GM12878 (cell line): ENCODE measurements around the gene PIP4K2A. TPM values are rescaled to one million over a fixed set of nuclear protein-coding genes. Genes with fewer than 3 reads are reported as not detected.

Source experiments
- ATAC-seq: fragments of 200-7000 bp; cut with Tn5 transposase; 3 replicates; pipeline ENCODE4 v1.9.1; 2020; ENCODE audit warnings: mild to moderate bottlenecking, moderate library complexity
- BruUV-seq: library from RNA; stranded (reverse); fragments of 400-500 nt; replicated peaks from 2 replicates; lab custom pipeline; 2021; lab: Mats Ljungman, UMichigan
- CTCF ChIA-PET: fragments of 300-600 bp; sonication (Branson Sonifier 250); formaldehyde crosslinking; extraction: SDS; loops from one replicate; lab custom pipeline; 2021; ENCODE audit warnings: inconsistent platforms; lab: Yijun Ruan, JAX
- POLR2A ChIA-PET: fragments of 350-600 bp; formaldehyde crosslinking; extraction: SDS; loops from one replicate; lab custom pipeline; 2021; ENCODE audit warnings: inconsistent platforms; lab: Charles Lee
- RAD21 ChIA-PET: fragments of 300-600 bp; sonication (Branson Sonifier 250); formaldehyde crosslinking; loops from one replicate; lab custom pipeline; 2023; ENCODE audit warnings: antibody characterized with exemption; ENCODE audit not compliant: unreplicated experiment; lab: Charles Lee
- SMC1A ChIA-PET: fragments of 300-600 bp; sonication (Branson Sonifier 250); formaldehyde crosslinking; loops from one replicate; lab custom pipeline; 2023; ENCODE audit not compliant: unreplicated experiment, uncharacterized antibody; lab: Charles Lee
- DNase-seq: peaks from one replicate; pipeline ENCODE4 v3.0.0-alpha.2; 2011; ENCODE audit warnings: low read depth, low spot score
- FAIRE-seq: peaks from 3 replicates; lab custom pipeline; 2011; peaks lifted over from hg19 to GRCh38; lab: Jason Lieb, UNC
- H2AFZ ChIP-seq: 2 replicates; pipeline ENCODE4 v1.6.0; 2011; ENCODE audit warnings: low read depth, low read length, control low read depth; ENCODE audit not compliant: control insufficient read depth
- H3K27ac ChIP-seq: 2 replicates; pipeline ENCODE4 v1.5.1; 2011; ENCODE audit warnings: control low read depth; ENCODE audit not compliant: control insufficient read depth, insufficient read depth
- H3K27me3 ChIP-seq, 2 experiments: replicated peaks in 1 of 2; 2 replicates each; pipeline versions ENCODE4 v1.6.0 to v1.6.1; 2011; ENCODE audit warnings: low read length in 1 of 2; ENCODE audit not compliant: control insufficient read depth in 2 of 2, insufficient read depth in 2 of 2
- H3K36me3 ChIP-seq, 2 experiments: 2 replicates each; pipeline ENCODE4 v1.5.1; 2011; ENCODE audit warnings: low read length in 1 of 2; ENCODE audit not compliant: control insufficient read depth in 2 of 2, insufficient read depth in 2 of 2
- H3K4me1 ChIP-seq: 2 replicates; pipeline ENCODE4 v1.6.1; 2011; ENCODE audit warnings: mild to moderate bottlenecking, low read length, moderate library complexity, mixed read lengths; ENCODE audit not compliant: control insufficient read depth, insufficient read depth
- H3K4me2 ChIP-seq: 2 replicates; pipeline ENCODE4 v1.6.0; 2011; ENCODE audit warnings: control low read depth; ENCODE audit not compliant: control insufficient read depth, insufficient read depth
- H3K4me3 ChIP-seq: fragments of 200-600 bp; sonication (generic); 2 replicates; pipeline ENCODE4 v1.5.1; 2016
- H3K79me2 ChIP-seq: 2 replicates; pipeline ENCODE4 v1.6.0; 2011; ENCODE audit warnings: low read length; ENCODE audit not compliant: control insufficient read depth, insufficient read depth
- H3K9ac ChIP-seq: 2 replicates; pipeline ENCODE4 v1.8.0; 2011; ENCODE audit warnings: low read length, control low read depth, mixed read lengths; ENCODE audit not compliant: control insufficient read depth, insufficient read depth
- H3K9me3 ChIP-seq: replicated peaks from 3 replicates; pipeline ENCODE4 v1.5.1; 2011; ENCODE audit warnings: mild to moderate bottlenecking, low read length; ENCODE audit not compliant: control insufficient read depth, insufficient read depth
- H4K20me1 ChIP-seq: 2 replicates; pipeline ENCODE4 v1.6.0; 2011; ENCODE audit not compliant: control insufficient read depth, insufficient read depth
- FOXK2 ChIP-seq: fragments of 450-650 bp; IDR thresholded peaks from 2 replicates; pipeline ENCODE4 v1.6.1; 2017; ENCODE audit warnings: mild to moderate bottlenecking, moderate library complexity
- LARP7 ChIP-seq: fragments of 450-650 bp; IDR thresholded peaks from 2 replicates; pipeline ENCODE4 v1.6.1; 2017; ENCODE audit warnings: mild to moderate bottlenecking
- MEF2B ChIP-seq: fragments of 450-650 bp; IDR thresholded peaks from 2 replicates; pipeline ENCODE4 v1.6.1; 2018; ENCODE audit warnings: mild to moderate bottlenecking, moderate library complexity; ENCODE audit not compliant: partially characterized antibody, poor library complexity, severe bottlenecking
- MTA2 ChIP-seq: fragments of 450-650 bp; IDR thresholded peaks from 2 replicates; pipeline ENCODE4 v1.6.1; 2016; ENCODE audit warnings: low read depth, mild to moderate bottlenecking, moderate library complexity
- RAD51 ChIP-seq: fragments of 450-650 bp; IDR thresholded peaks from 2 replicates; pipeline ENCODE4 v1.6.1; 2016; ENCODE audit warnings: moderate library complexity, mild to moderate bottlenecking, inconsistent platforms
- WGBS: methylation state at CpG from one replicate; pipeline ENCODE4 v1.1.6; 2016; ENCODE audit warnings: low lambda C conversion rate; ENCODE audit not compliant: insufficient replicate concordance, insufficient coverage; ENCODE audit errors: missing lambda C conversion rate; 5-methylcytosine and 5-hydroxymethylcytosine counted together
- in situ Hi-C: fragments of 300-500 bp; cut with MboI; formaldehyde crosslinking; loops from 9 replicates; pipeline ENCODE4 v1.14.3; 2018; ENCODE audit warnings: mixed read lengths
- intact Hi-C: fragments of 100-400 bp; cut with micrococcal nuclease; formaldehyde crosslinking; loops from one replicate; pipeline ENCODE4 v1.14.2; 2022; ENCODE audit not compliant: unreplicated experiment
- polyA plus RNA-seq, 11 experiments: library from polyadenylated mRNA; depleted of rRNA in 4 of 11; unstranded in 6 of 11; stranded (reverse) in 5 of 11; fragments of >200 nt; fragmentation: Nextera tagmentation in 4 of 11; fragmentation: Illumina TruSeq in 1 of 11; extraction: Ambion mirVana in 4 of 11; extraction: Trizol in 1 of 11; gene quantifications; 1 replicate in 1 of 11; 2 replicates in 10 of 11; pipeline versions ENCODE4 v1.2.1 to v1.2.3, GENCODE V29; 2011 to 2016; ENCODE audit warnings: inconsistent platforms in 2 of 11, missing spikeins in 2 of 11, low read depth in 1 of 11
- total RNA-seq, 4 experiments: library from RNA; depleted of rRNA in 3 of 4; stranded (reverse); fragments of >200 nt in 3 of 4; fragmentation: Illumina TruSeq in 1 of 4; extraction: Trizol in 1 of 4; gene quantifications; 2 replicates each; pipeline versions ENCODE4 v1.2.1 to v1.2.3, GENCODE V29; 2013 to 2021
- TF ChIP-seq, protein P1 (sequence below): fragments of 450-650 bp; IDR thresholded peaks from 2 replicates; pipeline ENCODE4 v1.6.1; 2016; ENCODE audit warnings: mild to moderate bottlenecking, moderate library complexity, borderline replicate concordance
- TF ChIP-seq, protein P2 (sequence below): fragments of 450-650 bp; IDR thresholded peaks from 2 replicates; pipeline ENCODE4 v1.6.1; 2017; ENCODE audit warnings: mild to moderate bottlenecking, moderate library complexity

PIP4K2A gene
- total and polyA plus RNA-seq, 10 of the 15 experiments (the other 5 are each of a cell fraction or from before 2014, with no cell fraction given): 54.3 to 139 (median 84.4) TPM

DNA sequence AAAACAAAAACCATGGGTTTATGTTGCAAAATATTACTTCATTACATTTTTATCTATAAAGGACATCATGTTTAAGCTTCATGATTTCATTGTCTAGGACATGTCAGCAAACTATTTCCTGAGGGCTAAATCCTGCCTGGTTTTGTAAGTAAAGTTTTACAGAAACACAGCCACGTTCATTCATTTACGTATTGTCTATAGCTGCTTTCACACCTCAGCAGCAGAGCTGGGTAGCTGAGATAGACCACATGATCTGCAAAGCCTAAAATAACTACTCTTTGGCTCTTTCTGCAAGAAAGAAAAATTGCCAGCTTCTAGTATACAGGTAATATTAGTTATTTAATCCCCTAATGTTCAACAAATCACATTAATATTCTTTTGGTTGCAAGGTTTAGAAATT is 12.7 kb upstream of the PIP4K2A start:
- H3K27me3 ChIP-seq: no peaks in the 10 kb centered on the region
- POLR2A ChIA-PET: interaction anchor here (0.6 to 1.7 kb wide), 4 partner anchors 13 to 97 kb away, joined by 3 to 11 read pairs (median 6); partner anchors contain the start of gene PIP4K2A
- no peaks in the 10 kb centered on the region for H3K9me3 ChIP-seq
- RAD21 ChIA-PET: interaction anchor here (0.6 to 3.2 kb wide), 13 partner anchors 13 to 255 kb away, joined by 3 to 8 read pairs (median 4); partner anchors contain the start of gene PIP4K2A
- no peak overlapping the region for H2AFZ ChIP-seq
- ATAC-seq: no peak
- H3K27ac ChIP-seq: no peak overlapping the region
- TF ChIP-seq, protein P1, sequence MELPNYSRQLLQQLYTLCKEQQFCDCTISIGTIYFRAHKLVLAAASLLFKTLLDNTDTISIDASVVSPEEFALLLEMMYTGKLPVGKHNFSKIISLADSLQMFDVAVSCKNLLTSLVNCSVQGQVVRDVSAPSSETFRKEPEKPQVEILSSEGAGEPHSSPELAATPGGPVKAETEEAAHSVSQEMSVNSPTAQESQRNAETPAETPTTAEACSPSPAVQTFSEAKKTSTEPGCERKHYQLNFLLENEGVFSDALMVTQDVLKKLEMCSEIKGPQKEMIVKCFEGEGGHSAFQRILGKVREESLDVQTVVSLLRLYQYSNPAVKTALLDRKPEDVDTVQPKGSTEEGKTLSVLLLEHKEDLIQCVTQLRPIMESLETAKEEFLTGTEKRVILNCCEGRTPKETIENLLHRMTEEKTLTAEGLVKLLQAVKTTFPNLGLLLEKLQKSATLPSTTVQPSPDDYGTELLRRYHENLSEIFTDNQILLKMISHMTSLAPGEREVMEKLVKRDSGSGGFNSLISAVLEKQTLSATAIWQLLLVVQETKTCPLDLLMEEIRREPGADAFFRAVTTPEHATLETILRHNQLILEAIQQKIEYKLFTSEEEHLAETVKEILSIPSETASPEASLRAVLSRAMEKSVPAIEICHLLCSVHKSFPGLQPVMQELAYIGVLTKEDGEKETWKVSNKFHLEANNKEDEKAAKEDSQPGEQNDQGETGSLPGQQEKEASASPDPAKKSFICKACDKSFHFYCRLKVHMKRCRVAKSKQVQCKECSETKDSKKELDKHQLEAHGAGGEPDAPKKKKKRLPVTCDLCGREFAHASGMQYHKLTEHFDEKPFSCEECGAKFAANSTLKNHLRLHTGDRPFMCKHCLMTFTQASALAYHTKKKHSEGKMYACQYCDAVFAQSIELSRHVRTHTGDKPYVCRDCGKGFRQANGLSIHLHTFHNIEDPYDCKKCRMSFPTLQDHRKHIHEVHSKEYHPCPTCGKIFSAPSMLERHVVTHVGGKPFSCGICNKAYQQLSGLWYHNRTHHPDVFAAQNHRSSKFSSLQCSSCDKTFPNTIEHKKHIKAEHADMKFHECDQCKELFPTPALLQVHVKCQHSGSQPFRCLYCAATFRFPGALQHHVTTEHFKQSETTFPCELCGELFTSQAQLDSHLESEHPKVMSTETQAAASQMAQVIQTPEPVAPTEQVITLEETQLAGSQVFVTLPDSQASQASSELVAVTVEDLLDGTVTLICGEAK: peak; percentile 63; the same call in 1 of the 2 replicates
- TF ChIP-seq RAD51 (peak; percentile 61; the same call in 1 of the 2 replicates), MTA2 (no peak), FOXK2 (no peak), MEF2B (peak; percentile 52), LARP7 (no peak)
- TF ChIP-seq, protein P2, sequence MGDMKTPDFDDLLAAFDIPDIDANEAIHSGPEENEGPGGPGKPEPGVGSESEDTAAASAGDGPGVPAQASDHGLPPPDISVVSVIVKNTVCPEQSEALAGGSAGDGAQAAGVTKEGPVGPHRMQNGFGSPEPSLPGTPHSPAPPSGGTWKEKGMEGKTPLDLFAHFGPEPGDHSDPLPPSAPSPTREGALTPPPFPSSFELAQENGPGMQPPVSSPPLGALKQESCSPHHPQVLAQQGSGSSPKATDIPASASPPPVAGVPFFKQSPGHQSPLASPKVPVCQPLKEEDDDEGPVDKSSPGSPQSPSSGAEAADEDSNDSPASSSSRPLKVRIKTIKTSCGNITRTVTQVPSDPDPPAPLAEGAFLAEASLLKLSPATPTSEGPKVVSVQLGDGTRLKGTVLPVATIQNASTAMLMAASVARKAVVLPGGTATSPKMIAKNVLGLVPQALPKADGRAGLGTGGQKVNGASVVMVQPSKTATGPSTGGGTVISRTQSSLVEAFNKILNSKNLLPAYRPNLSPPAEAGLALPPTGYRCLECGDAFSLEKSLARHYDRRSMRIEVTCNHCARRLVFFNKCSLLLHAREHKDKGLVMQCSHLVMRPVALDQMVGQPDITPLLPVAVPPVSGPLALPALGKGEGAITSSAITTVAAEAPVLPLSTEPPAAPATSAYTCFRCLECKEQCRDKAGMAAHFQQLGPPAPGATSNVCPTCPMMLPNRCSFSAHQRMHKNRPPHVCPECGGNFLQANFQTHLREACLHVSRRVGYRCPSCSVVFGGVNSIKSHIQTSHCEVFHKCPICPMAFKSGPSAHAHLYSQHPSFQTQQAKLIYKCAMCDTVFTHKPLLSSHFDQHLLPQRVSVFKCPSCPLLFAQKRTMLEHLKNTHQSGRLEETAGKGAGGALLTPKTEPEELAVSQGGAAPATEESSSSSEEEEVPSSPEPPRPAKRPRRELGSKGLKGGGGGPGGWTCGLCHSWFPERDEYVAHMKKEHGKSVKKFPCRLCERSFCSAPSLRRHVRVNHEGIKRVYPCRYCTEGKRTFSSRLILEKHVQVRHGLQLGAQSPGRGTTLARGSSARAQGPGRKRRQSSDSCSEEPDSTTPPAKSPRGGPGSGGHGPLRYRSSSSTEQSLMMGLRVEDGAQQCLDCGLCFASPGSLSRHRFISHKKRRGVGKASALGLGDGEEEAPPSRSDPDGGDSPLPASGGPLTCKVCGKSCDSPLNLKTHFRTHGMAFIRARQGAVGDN: 0 out of 2 replicates have a peak, but pooled peaks have one; percentile 43
- TF ChIP-seq, all 136 proteins: peak for 4
- DNase-seq (no peak), FAIRE-seq (no peak)
- BruUV-seq: no TSS peak
- H3K9ac ChIP-seq: no peak overlapping the region
- in situ Hi-C loops (no loop called here), intact Hi-C loops (no loop called here)
- no peaks in the 10 kb centered on the region for H3K36me3 ChIP-seq
- H3K4me1 ChIP-seq: peaks cover 22% of the 10 kb centered on the region
- no peaks in the 10 kb centered on the region for H3K79me2 ChIP-seq
- 23% methylated on average over 2 of the region's 2 CpGs for WGBS
- ChIA-PET SMC1A (interaction anchor here (0.8 to 4.2 kb wide), 13 partner anchors 10 to 109 kb away, joined by 3 to 21 read pairs (median 4); no protein-coding TSS in a partner anchor), CTCF (interaction anchor here (0.5 to 4.8 kb wide), 7 partner anchors 14 to 155 kb away, joined by 3 to 20 read pairs (median 4); no protein-coding TSS in a partner anchor)
- H3K4me3 ChIP-seq: no peak overlapping the region
- H3K4me2 ChIP-seq: no peak overlapping the region; the same call in 1 of the 2 replicates
- H4K20me1 ChIP-seq: no peaks in the 10 kb centered on the region
